SK-N-SH (cell line): ENCODE measurements around the gene GSG1.

Source experiments
- CHD2 ChIP-seq: fragments of 150-350 bp; IDR thresholded peaks from 2 replicates; pipeline ENCODE4 v1.6.1; 2018; ENCODE audit warnings: low read length; ENCODE audit not compliant: partially characterized antibody
- CTCF ChIP-seq: fragments of 200-600 bp; sonication (generic); IDR thresholded peaks from 2 replicates; pipeline ENCODE4 v1.6.1; 2017; ENCODE audit warnings: antibody characterized with exemption, mild to moderate bottlenecking, moderate library complexity
- EZH2phosphoT487 ChIP-seq: fragments of 200-600 bp; sonication (generic); IDR thresholded peaks from 2 replicates; pipeline ENCODE4 v1.6.1; 2017; ENCODE audit warnings: low read depth, mixed run types, mild to moderate bottlenecking, antibody characterized with exemption, moderate library complexity, borderline replicate concordance
- GABPA ChIP-seq: IDR thresholded peaks from 2 replicates; pipeline ENCODE4 v1.4.0; 2012; ENCODE audit warnings: low read depth, mild to moderate bottlenecking
- MAX ChIP-seq: IDR thresholded peaks from 2 replicates; pipeline ENCODE4 v1.4.0; 2012; ENCODE audit warnings: low read depth
- NRF1 ChIP-seq: IDR thresholded peaks from 2 replicates; pipeline ENCODE4 v1.6.1; 2012; ENCODE audit warnings: low read depth, mild to moderate bottlenecking, low read length
- POLR2AphosphoS5 ChIP-seq: IDR thresholded peaks from 2 replicates; pipeline ENCODE4 v1.6.1; 2012; ENCODE audit warnings: low read depth, low read length
- RXRA ChIP-seq: IDR thresholded peaks from 2 replicates; pipeline ENCODE4 v1.4.0; 2012; ENCODE audit warnings: low read depth, mild to moderate bottlenecking, borderline replicate concordance
- SMC3 ChIP-seq: IDR thresholded peaks from 2 replicates; pipeline ENCODE4 v1.6.1; 2012; ENCODE audit warnings: low read depth, low read length, improper control_type of control experiment
- USF1 ChIP-seq: IDR thresholded peaks from 2 replicates; pipeline ENCODE4 v1.4.0; 2012; ENCODE audit warnings: low read depth, borderline replicate concordance
- USF2 ChIP-seq: fragments of 150-350 bp; IDR thresholded peaks from 2 replicates; pipeline ENCODE4 v1.6.1; 2017; ENCODE audit warnings: antibody characterized with exemption, low read length, low read depth, borderline replicate concordance
- YY1 ChIP-seq: IDR thresholded peaks from 2 replicates; pipeline ENCODE4 v1.4.0; 2012; ENCODE audit warnings: low read depth, mild to moderate bottlenecking

GRCh38 chr12:13079440-13079906 is 24.0 kb downstream of the GSG1 start:
- TF ChIP-seq CTCF, result no peak
- no peak for TF ChIP-seq EZH2phosphoT487
- no peak for TF ChIP-seq CHD2
- no peak for TF ChIP-seq MAX
- TF ChIP-seq POLR2AphosphoS5, result no peak
- TF ChIP-seq YY1, result no peak
- TF ChIP-seq USF2, result no peak
- no peak for TF ChIP-seq NRF1
- no peak for TF ChIP-seq GABPA
- no peak for TF ChIP-seq USF1
- TF ChIP-seq SMC3, result no peak
- TF ChIP-seq RXRA, result no peak
